ENCODE results near the gene RIMBP2. TPM values are rescaled to one million over a fixed set of nuclear protein-coding genes. Genes with fewer than 3 reads are reported as not detected.

The RIMBP2 gene
- total and polyA plus RNA-seq, 9 of the 15 experiments (the other 6 are each of a cell fraction or from before 2014, with no cell fraction given) = not detected

GRCh38 chr12:130372936-130373335 lies 343.2 kb downstream of the RIMBP2 start (continued):
- TF ChIP-seq CHD7 (IDR thresholded peaks at IDR 0.05; ENCODE audit: low read depth, low read length) = no peak

Data from K562 (cell line).